HEK293T (cell line): ENCODE measurements around the gene PTPRM.

Experiments
- CTCF ChIA-PET: fragments of 350-600 bp; formaldehyde crosslinking; extraction: SDS; loops from one replicate; lab custom pipeline; 2021; ENCODE audit warnings: antibody characterized with exemption, inconsistent platforms; lab: Yijun Ruan, JAX
- POLR2A ChIA-PET: fragments of 350-600 bp; formaldehyde crosslinking; extraction: SDS; loops from one replicate; lab custom pipeline; 2020; ENCODE audit warnings: antibody characterized with exemption, inconsistent platforms; lab: Yijun Ruan, JAX
- DNase-seq: peaks from one replicate; pipeline ENCODE4 v3.0.0; 2012; ENCODE audit warnings: mixed read lengths; ENCODE audit errors: extremely low spot score
- ARNT ChIP-seq: fragments of 450-650 bp; IDR thresholded peaks from 2 replicates; pipeline ENCODE4 v1.6.1; 2017; ENCODE audit warnings: mild to moderate bottlenecking
- BHLHE40 ChIP-seq: fragments of 450-650 bp; IDR thresholded peaks from 2 replicates; pipeline ENCODE4 v1.6.1; 2016; ENCODE audit warnings: mild to moderate bottlenecking, moderate library complexity, borderline replicate concordance
- CTBP1 ChIP-seq: fragments of 450-650 bp; IDR thresholded peaks from 2 replicates; pipeline ENCODE4 v1.6.1; 2016; ENCODE audit warnings: borderline replicate concordance
- ELF4 ChIP-seq: fragments of 450-650 bp; IDR thresholded peaks from 2 replicates; pipeline ENCODE4 v1.6.1; 2017; ENCODE audit warnings: antibody characterized with exemption
- FOXA1 ChIP-seq: fragments of 450-650 bp; IDR thresholded peaks from 2 replicates; pipeline ENCODE4 v1.6.1; 2016; ENCODE audit warnings: mild to moderate bottlenecking
- FOXK2 ChIP-seq: fragments of 450-650 bp; IDR thresholded peaks from 2 replicates; pipeline ENCODE4 v1.6.1; 2016; ENCODE audit warnings: mild to moderate bottlenecking
- FOXM1 ChIP-seq: fragments of 450-650 bp; IDR thresholded peaks from 2 replicates; pipeline ENCODE4 v1.6.1; 2017; ENCODE audit warnings: mild to moderate bottlenecking, borderline replicate concordance
- HDGF ChIP-seq: fragments of 450-650 bp; IDR thresholded peaks from 2 replicates; pipeline ENCODE4 v1.6.1; 2017; ENCODE audit warnings: antibody characterized with exemption, borderline replicate concordance
- L3MBTL2 ChIP-seq: fragments of 450-650 bp; conservative IDR thresholded peaks from 2 replicates; pipeline ENCODE4 v1.6.1; 2016; ENCODE audit warnings: mild to moderate bottlenecking
- LEF1 ChIP-seq: fragments of 450-650 bp; IDR thresholded peaks from 2 replicates; pipeline ENCODE4 v1.6.1; 2017; ENCODE audit warnings: mild to moderate bottlenecking, borderline replicate concordance
- NFRKB ChIP-seq: fragments of 450-650 bp; IDR thresholded peaks from 2 replicates; pipeline ENCODE4 v1.6.1; 2016; ENCODE audit warnings: mild to moderate bottlenecking, moderate library complexity
- SP1 ChIP-seq: fragments of 450-650 bp; IDR thresholded peaks from 2 replicates; pipeline ENCODE4 v1.6.1; 2017
- SUZ12 ChIP-seq: fragments of 450-650 bp; IDR thresholded peaks from 2 replicates; pipeline ENCODE4 v1.6.1; 2016; ENCODE audit warnings: mild to moderate bottlenecking
- TARDBP ChIP-seq: fragments of 450-650 bp; IDR thresholded peaks from 2 replicates; pipeline ENCODE4 v1.6.1; 2016
- ZNF384 ChIP-seq: fragments of 450-650 bp; IDR thresholded peaks from 2 replicates; pipeline ENCODE4 v1.6.1; 2016
- TF ChIP-seq, protein P1 (sequence below): fragments of 450-650 bp; IDR thresholded peaks from 2 replicates; pipeline ENCODE4 v1.6.1; 2016

Gene PTPRM

DNA sequence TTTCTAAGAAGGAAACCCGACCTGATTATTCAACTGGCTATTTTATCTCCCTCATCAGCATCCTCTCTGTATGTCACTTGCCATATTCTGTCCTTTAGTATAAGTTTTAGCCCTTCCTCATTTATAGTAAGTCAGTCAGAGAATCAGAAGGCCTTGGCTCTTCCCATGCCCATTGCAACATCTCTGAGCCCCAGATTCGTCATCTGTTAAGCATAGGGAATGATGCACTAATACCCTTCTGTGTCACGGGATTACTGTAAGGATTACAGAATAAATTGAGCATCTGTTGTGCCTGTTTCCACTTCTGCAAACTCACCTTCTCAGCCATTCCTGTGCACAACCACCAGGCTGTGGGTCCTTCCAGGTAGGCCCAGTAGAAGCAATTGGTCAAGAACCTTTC, 784.0 kb downstream of the PTPRM start:
- CTCF ChIA-PET: no interaction called here
- DNase-seq: no peak
- TF ChIP-seq BHLHE40: no peak
- TF ChIP-seq, protein P1, sequence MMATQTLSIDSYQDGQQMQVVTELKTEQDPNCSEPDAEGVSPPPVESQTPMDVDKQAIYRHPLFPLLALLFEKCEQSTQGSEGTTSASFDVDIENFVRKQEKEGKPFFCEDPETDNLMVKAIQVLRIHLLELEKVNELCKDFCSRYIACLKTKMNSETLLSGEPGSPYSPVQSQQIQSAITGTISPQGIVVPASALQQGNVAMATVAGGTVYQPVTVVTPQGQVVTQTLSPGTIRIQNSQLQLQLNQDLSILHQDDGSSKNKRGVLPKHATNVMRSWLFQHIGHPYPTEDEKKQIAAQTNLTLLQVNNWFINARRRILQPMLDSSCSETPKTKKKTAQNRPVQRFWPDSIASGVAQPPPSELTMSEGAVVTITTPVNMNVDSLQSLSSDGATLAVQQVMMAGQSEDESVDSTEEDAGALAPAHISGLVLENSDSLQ: no peak
- no peak for TF ChIP-seq FOXK2
- TF ChIP-seq SP1: no peak
- no peak for TF ChIP-seq NFRKB
- TF ChIP-seq TARDBP: no peak
- TF ChIP-seq SUZ12: no peak
- no peak for TF ChIP-seq HDGF
- no peak for TF ChIP-seq L3MBTL2
- no peak for TF ChIP-seq ARNT
- TF ChIP-seq LEF1: no peak
- no peak for TF ChIP-seq FOXM1
- no peak for TF ChIP-seq ELF4
- no peak for TF ChIP-seq ZNF384
- TF ChIP-seq FOXA1: no peak
- TF ChIP-seq CTBP1: no peak
- POLR2A ChIA-PET: no interaction called here

DNA sequence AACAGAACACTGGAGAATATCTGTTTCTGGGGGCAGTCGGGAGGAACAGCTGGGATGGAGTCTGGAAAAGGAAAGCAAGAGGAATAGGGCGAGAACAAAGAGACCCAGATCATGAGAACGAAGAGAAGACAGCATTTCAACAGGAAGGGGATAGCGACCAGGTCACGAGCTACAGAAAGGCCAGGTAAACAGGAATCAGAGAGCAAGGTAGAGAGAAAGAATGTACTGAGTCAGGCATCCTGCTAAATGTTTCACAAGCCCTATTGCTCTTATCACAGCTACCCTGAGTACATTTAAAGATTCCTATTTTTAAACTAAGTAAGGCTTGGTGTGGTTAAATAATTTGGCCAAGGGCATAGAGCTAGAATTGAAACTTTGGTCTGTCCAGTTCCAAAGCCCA, 787.2 kb downstream of the PTPRM start:
- POLR2A ChIA-PET: no interaction called here
- CTCF ChIA-PET: no interaction called here
- no peak for DNase-seq
- no peak for TF ChIP-seq TARDBP
- no peak for TF ChIP-seq ZNF384

DNA sequence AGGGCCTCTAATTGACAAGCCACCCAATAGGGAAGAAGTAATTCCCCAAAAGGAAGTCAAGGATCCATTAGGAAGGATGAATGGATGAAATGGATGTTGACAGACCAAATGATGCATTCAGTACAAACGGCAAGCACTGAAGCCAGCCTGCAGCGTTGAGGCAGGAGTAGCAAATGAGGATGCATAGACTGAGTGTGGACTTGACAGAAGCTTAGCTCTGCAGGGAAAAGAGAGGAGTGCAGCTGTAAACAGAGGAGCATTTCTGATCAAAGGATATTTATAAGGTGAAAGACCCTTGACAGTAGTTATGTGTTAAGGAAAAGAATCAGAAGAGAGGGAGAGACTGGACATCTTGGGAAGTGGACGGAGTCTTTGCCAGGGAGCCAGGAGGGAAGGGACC, 788.9 kb downstream of the PTPRM start:
- ChIA-PET CTCF (no interaction called here), POLR2A (no interaction called here)
- TF ChIP-seq BHLHE40 (no peak), FOXK2 (no peak), SP1 (no peak), TARDBP (no peak), L3MBTL2 (no peak), SUZ12 (no peak), FOXM1 (no peak), ARNT (no peak), CTBP1 (no peak), FOXA1 (no peak), LEF1 (no peak), ZNF384 (no peak)
- TF ChIP-seq, protein P1: no peak
- no peak for DNase-seq

DNA sequence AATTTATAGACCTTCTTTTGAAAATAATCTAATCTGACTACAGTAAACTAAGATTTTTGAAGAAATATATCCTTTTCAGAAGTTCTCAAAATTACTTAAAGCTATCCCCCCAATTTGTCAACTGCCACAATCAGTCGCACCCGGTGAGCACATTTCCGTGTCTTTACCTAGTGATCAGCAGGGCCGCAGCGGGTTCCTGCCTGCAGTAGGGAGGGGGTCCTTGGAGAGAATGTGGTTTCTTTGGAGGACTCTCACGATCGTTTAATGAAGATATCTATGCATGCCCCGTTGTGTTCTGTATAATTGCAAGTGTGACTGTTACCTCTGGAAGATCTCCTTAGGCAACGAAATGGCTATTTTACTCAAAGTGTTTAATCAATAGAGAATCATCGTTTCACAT, 790.2 kb downstream of the PTPRM start:
- no peak for DNase-seq
- POLR2A ChIA-PET: no interaction called here

DNA sequence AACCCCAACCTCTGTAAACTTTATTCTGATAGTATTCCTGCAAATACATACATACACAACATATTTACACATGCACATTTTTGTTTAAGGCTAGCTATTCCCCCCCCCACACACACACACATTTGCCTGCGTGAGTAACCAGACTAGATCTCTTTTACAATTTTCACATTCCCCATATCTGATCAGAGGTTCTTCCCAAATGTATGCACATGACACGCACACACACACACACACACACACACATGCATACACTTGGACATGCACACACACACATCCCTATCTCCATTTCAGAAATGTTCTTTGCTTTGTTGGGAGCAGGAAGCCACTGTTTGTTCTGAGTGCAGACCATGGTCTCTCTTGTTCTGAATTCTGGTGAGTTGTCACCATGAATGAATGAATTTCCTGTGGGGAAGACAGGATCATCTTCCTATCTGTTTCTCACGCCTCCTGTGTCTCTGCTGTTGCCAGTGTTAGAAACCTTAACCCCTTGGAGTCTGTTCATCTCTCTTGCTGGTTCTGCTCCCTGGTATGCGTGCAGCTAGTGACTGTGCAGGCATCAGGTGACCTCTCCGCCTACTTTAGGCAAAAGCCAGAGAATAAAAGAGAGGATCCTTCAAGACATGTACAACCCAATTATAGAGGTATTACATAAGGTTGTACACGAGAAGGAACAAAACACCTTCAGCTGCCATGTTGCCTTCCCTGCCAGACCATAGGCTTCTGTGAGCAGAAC, 791.1 kb downstream of the PTPRM start:
- TF ChIP-seq FOXA1 (no peak), FOXK2 (no peak), ZNF384 (no peak), FOXM1 (no peak)
- TF ChIP-seq, protein P1: no peak
- ChIA-PET POLR2A (no interaction called here), CTCF (interaction anchor here (0.6 kb wide), 1 partner anchor 1438 kb away, joined by 3 read pairs; no protein-coding TSS in a partner anchor)
- DNase-seq: no peak

More for the DNA sequence above, 790.2 kb downstream of the PTPRM start:
- CTCF ChIA-PET: no interaction called here
- TF ChIP-seq TARDBP: no peak
- TF ChIP-seq BHLHE40: no peak
- no peak for TF ChIP-seq ELF4
- TF ChIP-seq CTBP1: no peak
- no peak for TF ChIP-seq NFRKB
- TF ChIP-seq ZNF384: no peak
- TF ChIP-seq, protein P1: no peak
- TF ChIP-seq FOXK2: no peak
- TF ChIP-seq FOXM1: no peak

DNA sequence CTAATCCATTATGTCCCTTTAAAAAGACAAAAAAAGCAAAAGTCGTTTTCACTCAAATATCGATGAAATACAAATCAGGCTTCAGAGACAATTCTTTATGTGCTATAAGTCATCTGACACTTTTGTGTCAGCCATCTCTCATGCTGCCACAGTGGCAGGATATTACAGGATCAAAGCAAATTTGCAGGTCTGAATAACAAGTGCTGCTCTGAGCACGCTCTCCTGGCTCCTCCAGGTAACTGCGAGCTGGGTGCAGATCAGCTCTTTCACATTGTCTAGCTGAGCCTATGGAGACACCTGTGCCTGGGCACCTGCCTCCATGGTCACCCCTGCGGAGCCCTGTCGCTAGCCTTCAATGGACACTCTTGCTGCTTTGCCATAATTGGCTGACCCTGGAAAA, 792.0 kb downstream of the PTPRM start:
- DNase-seq: no peak
- CTCF ChIA-PET: no interaction called here
- TF ChIP-seq BHLHE40 (no peak), CTBP1 (no peak), SUZ12 (no peak), L3MBTL2 (no peak), TARDBP (no peak), FOXM1 (no peak), FOXK2 (no peak), HDGF (no peak), LEF1 (no peak), SP1 (no peak), FOXA1 (no peak), NFRKB (no peak)
- TF ChIP-seq, protein P1: no peak
- POLR2A ChIA-PET: no interaction called here
